Tibial artery (tissue), 4 donors: ENCODE data around the gene MAPK12.

Experiments used
- DNase-seq, 2 donors: peaks; one replicate each; pipeline ENCODE4 v3.0.0-alpha.2; 2019
- H3K27ac ChIP-seq, 2 donors: fragments of 200-600 bp; sonication (generic) in 1 of 2; 1 replicate in 1 of 2; 2 replicates in 1 of 2; pipeline ENCODE4 v1.5.1; 2018 to 2019; ENCODE audit warnings: mild to moderate bottlenecking in 1 of 2
- H3K27me3 ChIP-seq, 2 donors: fragments of 200-600 bp; sonication (generic) in 1 of 2; one replicate each; pipeline versions ENCODE4 v1.5.1 to v1.6.0; 2016 to 2019
- H3K36me3 ChIP-seq, 3 donors: fragments of 200-600 bp; sonication (generic) in 2 of 3; one replicate each; pipeline ENCODE4 v1.5.1; 2016 to 2019; ENCODE audit warnings: mild to moderate bottlenecking in 2 of 3
- H3K4me1 ChIP-seq, 4 donors: fragments of 200-600 bp; sonication (generic) in 2 of 4; 1 replicate in 3 of 4; 2 replicates in 1 of 4; pipeline ENCODE4 v1.5.1; 2016 to 2019
- H3K4me3 ChIP-seq, 2 donors: fragments of 200-600 bp; sonication (generic) in 1 of 2; 1 replicate in 1 of 2; 2 replicates in 1 of 2; pipeline ENCODE4 v1.5.1; 2018 to 2019; ENCODE audit warnings: mild to moderate bottlenecking in 2 of 2
- H3K9me3 ChIP-seq, 3 donors: fragments of 200-600 bp; sonication (generic) in 1 of 3; one replicate each; pipeline ENCODE4 v1.5.1; 2016 to 2019
- CTCF ChIP-seq, 2 experiments: fragments of 200-600 bp in 1 of 2; fragments of 450-650 bp in 1 of 2; IDR thresholded peaks; one replicate each; pipeline ENCODE4 v1.5.1; 2017 to 2019; ENCODE audit warnings: antibody characterized with exemption in 2 of 2, mild to moderate bottlenecking in 1 of 2, moderate library complexity in 1 of 2
- intact Hi-C: fragments of 100-400 bp; cut with DNase I; formaldehyde crosslinking; loops from one replicate; pipeline ENCODE4 v1.15.0; 2023; ENCODE audit warnings: low total_unique reads

Gene MAPK12

GRCh38 chr22:50250555-50251476 is 10.7 kb downstream of the MAPK12 start, which contains the start of gene HDAC10:
Gene HDAC10 (minus strand): TSS chr22:50251265. CDS start chr22:50251032, 233 bp downstream.
- peak; percentile 67 to 85 for DNase-seq
- Histone ChIP-seq H3K27me3 (peaks cover 0 to 4% of the 10 kb centered on the region in 2 donors), H3K4me1 (peaks cover 0 to 46% (median 31%) of the 10 kb centered on the region in 4 donors), H3K27ac (peak within 1 kb of the TSS; percentile 70 to 76), H3K9me3 (no peaks in the 10 kb centered on the region), H3K4me3 (peak within 1 kb of the TSS; percentile 66 to 70), H3K36me3 (peaks cover 0 to 14% (median 5%) of the 10 kb centered on the region in 3 donors)
- TF ChIP-seq CTCF (IDR thresholded peaks at IDR 0.05): no peak
- intact Hi-C loops: loop anchor here (10.0 kb wide), 1 partner anchor 194 kb away; no protein-coding TSS in a partner anchor

- Histone ChIP-seq H3K27ac (peak overlapping the region; percentile 70 to 76), H3K27me3 (no peaks in the 10 kb centered on the region), H3K36me3 (peaks cover 0 to 16% (median 5%) of the 10 kb centered on the region in 3 donors), H3K9me3 (no peaks in the 10 kb centered on the region), H3K4me3 (peak overlapping the region; percentile 66 to 70), H3K4me1 (peaks cover 0 to 52% (median 36%) of the 10 kb centered on the region in 4 donors)
- TF ChIP-seq CTCF (IDR thresholded peaks at IDR 0.05): no peak
- intact Hi-C loops: loop anchor here (10.0 kb wide), 1 partner anchor 195 kb away; no protein-coding TSS in a partner anchor
- DNase-seq: no peak
Measured at GRCh38 chr22:50250249-50250554, 11.3 kb downstream of the MAPK12 start.

- intact Hi-C loops: loop anchor here (10.0 kb wide), 2 partner anchors 195 to 255 kb away; partner anchors contain the start of genes LMF2 and NCAPH2
- peaks cover 0 to 16% (median 5%) of the 10 kb centered on the region in 3 donors for H3K36me3 ChIP-seq
- no peak for DNase-seq
- no peaks in the 10 kb centered on the region for H3K9me3 ChIP-seq
- H3K4me1 ChIP-seq: peaks cover 0 to 52% (median 36%) of the 10 kb centered on the region in 4 donors
- no peak for TF ChIP-seq CTCF (IDR thresholded peaks at IDR 0.05)
- no peaks in the 10 kb centered on the region for H3K27me3 ChIP-seq
- no peak overlapping the region for H3K27ac ChIP-seq
- peak overlapping the region; percentile 66 to 70 for H3K4me3 ChIP-seq
Measured at GRCh38 chr22:50249341-50250248, 11.9 kb downstream of the MAPK12 start.

- H3K4me1 ChIP-seq: peaks cover 0 to 58% (median 41%) of the 10 kb centered on the region in 4 donors
- TF ChIP-seq CTCF (IDR thresholded peaks at IDR 0.05): no peak
- H3K9me3 ChIP-seq: no peaks in the 10 kb centered on the region
- no peak overlapping the region for H3K27ac ChIP-seq
- no peaks in the 10 kb centered on the region for H3K27me3 ChIP-seq
- H3K36me3 ChIP-seq: peaks cover 0 to 16% (median 5%) of the 10 kb centered on the region in 3 donors
- intact Hi-C loops: loop anchor here (10.0 kb wide), 1 partner anchor 256 kb away; the partner anchor contains the start of genes LMF2 and NCAPH2
- DNase-seq: no peak
- no peak overlapping the region for H3K4me3 ChIP-seq
Measured at GRCh38 chr22:50248196-50249081, 13.0 kb downstream of the MAPK12 start.
